Non-pigmented ciliary epithelial cell (primary cell): Measurements from ENCODE around the gene TSPEAR.
"Not testable (repeated sequence)": the region's sequence is repeated elsewhere in the genome, so short reads cannot be mapped to it uniquely, and the experiment has no call there.

Experiments used
- DNase-seq: peaks from one replicate; pipeline ENCODE4 v3.0.0-alpha.2; 2010; ENCODE audit warnings: low read depth

The TSPEAR gene

GRCh38 chr21:44568667-44569556 is 142.5 kb downstream of the TSPEAR start:
- DNase-seq: no peak

- DNase-seq: no peak
These were observed 143.1 kb downstream of the TSPEAR start for GRCh38 chr21:44568261-44568660.

DNA sequence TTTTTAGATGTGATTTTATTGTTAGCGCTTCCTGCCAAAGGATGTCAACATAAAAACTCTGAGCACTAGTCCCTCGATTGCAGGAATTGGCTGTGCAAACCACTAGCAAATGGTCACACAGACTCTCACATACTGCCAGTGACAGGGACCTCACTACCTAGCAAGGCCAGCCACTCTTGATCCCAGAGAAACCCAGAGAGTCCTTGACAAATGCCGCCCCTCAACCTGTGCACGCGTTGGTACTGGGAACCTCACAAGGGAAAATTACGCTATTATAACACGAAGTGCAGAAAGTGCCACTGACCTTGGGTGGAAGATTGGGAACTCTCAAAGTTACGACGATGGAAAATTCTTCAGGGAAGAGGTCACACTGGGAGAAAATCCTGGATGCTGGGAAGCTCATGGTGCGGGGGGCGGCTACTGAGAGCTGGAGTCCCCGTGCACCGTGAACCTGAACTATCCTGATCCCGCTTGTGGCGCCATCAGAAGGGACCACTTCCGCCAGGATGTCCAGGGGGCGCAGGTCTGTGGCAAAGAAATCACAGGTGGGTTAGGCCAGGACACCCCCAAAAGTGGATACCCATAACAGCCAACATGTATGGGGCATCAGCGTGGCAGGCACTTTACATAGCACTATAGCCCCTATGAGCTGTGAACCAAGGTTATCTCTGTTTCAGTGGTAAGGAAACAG is 143.7 kb downstream of the TSPEAR start:
- no peak for DNase-seq

DNA sequence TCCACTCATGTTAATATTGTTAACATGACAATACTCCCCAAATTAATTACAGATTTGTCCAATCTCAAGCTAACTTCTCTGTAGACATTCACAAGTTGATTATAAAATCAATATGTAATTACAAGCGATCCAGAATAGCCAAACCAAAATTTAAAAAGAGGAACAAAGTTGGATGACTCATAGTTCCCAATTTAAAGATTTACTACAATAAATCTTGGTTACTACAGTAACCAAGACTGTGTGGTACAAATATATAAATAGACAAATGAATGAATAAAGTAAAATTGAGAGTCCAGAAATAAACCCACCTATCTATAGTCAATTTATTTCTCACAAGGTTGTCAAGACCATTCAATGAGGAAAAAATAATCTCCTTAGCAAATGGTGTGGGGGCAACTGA is 145.0 kb downstream of the TSPEAR start:
- DNase-seq: no peak

GRCh38 chr21:44564886-44565598 is 146.3 kb downstream of the TSPEAR start:
- no peak for DNase-seq

GRCh38 chr21:44564099-44564498 is 147.3 kb downstream of the TSPEAR start:
- DNase-seq: no peak

DNA sequence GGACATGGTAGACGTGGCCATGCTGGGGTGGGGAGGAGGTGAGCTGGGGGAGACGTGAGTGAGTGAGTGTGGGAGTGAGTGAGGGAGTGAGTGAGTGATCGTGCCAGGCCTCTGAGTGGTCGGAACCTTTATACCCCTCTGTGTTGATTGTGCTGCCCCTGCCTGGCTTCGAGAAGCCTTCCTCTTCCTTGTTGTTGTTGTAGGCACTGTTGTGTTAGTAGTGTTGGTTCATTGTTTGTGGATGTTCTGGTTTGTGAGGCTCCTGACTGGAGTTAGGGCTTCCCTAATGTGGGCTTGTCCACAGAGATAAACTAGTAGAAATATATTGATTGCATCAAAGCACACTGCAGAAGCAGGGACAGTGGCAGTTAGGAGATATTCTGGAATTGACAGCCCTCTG is 152.7 kb downstream of the TSPEAR start, which contains the start of gene KRTAP10-3:
KRTAP10-3 (minus strand) TSS at position 101 of the 400 bp plus-strand sequence; CDS start at position 21, 80 bp downstream.
- DNase-seq: no peak

- not testable (repeated sequence) for DNase-seq
These were observed 153.1 kb downstream of the TSPEAR start for GRCh38 chr21:44558329-44558675.

- no peak for DNase-seq
These were observed 153.7 kb downstream of the TSPEAR start for GRCh38 chr21:44557491-44558328.

- no peak for DNase-seq
These were observed 154.5 kb downstream of the TSPEAR start for GRCh38 chr21:44556879-44557278.

DNA sequence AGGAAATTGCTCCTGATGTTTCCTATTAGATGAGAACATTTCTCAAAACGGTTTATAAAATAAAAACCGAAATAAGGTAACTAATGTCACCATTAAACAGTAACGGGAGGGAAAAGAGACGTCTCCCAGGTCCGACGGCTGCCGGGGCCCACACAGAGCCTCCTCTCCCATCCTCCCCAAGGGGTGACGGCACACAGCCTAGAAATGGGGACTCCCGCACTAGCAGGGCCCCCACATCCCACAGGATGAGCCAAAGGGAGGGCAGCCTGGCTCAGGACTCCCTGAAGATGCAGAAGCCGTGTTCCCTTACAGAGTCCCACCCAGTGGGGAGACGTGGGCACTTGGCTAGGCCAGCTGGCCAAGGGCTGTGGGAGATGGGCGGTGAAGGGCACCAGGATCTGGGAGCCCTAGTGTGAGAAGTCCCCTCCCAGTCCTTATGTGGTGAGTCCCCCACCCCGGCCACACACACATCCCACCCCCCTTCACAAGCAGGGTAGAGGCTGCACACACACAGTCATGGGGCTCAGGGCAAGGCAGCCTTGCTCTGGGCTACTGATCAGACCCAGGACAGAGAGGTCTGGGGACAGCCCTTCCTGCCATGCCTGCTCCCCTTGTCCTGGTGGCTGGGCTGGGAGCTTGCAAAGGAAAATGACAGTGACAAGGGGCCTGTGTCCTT is 156.0 kb downstream of the TSPEAR start:
- DNase-seq: no peak

GRCh38 chr21:44552681-44553080 is 158.7 kb downstream of the TSPEAR start:
- DNase-seq: no peak

- DNase-seq: no peak
These were observed 159.2 kb downstream of the TSPEAR start for GRCh38 chr21:44552136-44552535.

GRCh38 chr21:44551340-44551961 is 159.9 kb downstream of the TSPEAR start, which contains the start of gene KRTAP10-2:
Gene KRTAP10-2 (minus strand): TSS chr21:44551505. CDS start chr21:44551458, 47 bp downstream.
- DNase-seq: no peak

GRCh38 chr21:44550807-44551206 is 160.6 kb downstream of the TSPEAR start:
- DNase-seq: no peak

DNA sequence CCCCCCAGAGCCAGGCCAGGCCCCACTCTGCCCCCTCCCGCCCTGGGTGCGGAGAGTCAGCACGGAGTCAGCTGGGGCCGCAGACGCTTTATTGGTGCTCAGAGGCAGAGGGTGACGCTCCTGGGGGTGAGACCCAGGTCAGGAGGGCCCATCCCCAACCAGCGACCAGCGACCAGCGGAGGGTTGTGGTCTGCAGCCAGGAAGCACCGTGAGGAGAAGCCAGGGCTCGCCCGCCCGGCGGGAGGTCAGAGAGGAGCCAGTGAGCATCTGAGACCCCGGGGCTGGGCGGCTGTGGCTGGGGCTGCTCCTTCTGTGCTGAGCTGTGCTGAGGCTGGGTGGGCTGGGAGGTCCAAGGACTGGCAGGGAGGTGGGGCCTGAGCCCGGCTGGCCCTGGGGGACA is 161.1 kb downstream of the TSPEAR start:
- DNase-seq: not testable (repeated sequence)

DNA sequence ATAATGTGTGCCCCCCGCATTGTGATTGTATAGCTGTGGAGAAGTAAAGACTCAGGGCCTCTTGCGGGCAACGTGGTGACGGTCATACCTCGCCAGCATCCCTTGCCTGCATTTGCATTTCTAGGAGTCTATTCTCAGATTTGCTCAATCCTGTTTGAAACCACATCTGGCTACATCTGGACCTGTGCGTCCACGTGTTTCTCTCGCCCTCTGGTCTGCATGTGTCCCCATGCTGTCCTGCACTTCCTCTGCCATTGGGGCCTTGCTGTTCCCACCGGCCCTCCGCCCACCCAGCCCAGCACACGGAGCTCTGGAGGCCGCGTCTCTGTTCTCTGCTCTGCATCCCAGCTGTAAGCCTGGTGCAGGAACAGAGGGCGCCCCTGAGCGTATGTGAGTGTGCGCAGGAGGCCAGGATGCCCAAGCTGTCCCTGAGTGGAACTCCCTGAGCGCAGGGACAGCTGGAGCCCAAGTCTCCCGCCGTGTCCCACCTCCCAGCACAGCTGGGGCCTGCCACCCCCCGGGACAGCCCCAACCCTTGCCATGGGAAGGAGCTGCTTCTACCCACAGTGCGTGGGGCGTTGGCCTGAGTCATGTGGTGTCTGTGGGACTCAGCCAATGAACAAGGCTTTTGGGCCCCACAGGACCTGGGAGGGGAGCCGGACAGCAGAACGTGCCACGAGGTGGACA is 161.7 kb downstream of the TSPEAR start:
- no peak for DNase-seq

DNA sequence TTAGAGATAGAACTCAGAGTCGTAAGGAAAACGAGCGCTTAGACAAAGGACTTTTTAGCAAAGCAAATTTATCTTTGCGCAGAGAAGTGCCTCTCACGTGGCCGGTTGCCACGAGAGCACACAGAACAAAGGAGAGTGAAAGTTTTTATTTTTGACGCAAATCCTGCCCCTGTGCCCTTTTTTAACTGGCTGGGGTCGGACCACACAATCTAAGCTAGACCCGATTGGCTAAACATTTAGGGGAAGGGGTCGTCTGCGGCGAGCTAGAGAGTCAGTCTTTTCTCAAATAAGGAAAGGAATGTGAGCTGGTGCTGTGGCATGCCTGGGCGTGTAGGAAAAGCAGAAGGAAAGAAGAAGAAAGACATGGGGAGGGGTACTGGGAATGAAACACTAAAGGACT is 162.4 kb downstream of the TSPEAR start:
- DNase-seq: no peak

DNA sequence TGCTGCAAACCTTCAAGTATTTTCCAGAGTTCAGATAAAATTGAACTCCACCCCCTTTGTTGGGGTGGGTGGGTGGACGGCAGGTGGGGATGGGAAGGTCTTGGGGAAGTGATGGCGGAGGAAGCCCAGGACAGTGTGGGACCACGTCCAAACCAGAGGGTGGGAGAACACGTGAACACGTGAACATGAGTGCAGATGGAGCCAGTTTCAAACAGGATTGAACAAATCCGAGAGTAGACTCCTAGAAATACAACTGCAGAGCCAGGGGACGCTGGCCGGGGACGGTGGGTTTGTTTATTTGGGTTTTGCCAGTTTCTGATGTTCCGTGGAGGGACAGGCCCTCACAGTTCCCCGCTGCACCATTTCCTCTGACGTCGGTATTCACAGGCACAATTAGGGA is 163.0 kb downstream of the TSPEAR start:
- no peak for DNase-seq
